Liver (tissue), 3 donors: ENCODE results near the gene PHF20.

ENCODE experiments used
- CTCF ChIP-seq: fragments of 150-350 bp; IDR thresholded peaks from 2 replicates; pipeline ENCODE4 v1.5.1; 2017; ENCODE audit warnings: improper control_type of control experiment, low read depth, low read length; ENCODE audit not compliant: missing input control
- GABPA ChIP-seq, 2 donors: IDR thresholded peaks in 1 of 2; conservative IDR thresholded peaks in 1 of 2; 2 replicates each; pipeline ENCODE4 v1.6.1; 2016; ENCODE audit warnings: antibody characterized with exemption in 2 of 2, mild to moderate bottlenecking in 1 of 2, moderate library complexity in 1 of 2
- MAX ChIP-seq: IDR thresholded peaks from 2 replicates; pipeline ENCODE4 v1.6.1; 2016; ENCODE audit warnings: antibody characterized with exemption
- REST ChIP-seq: IDR thresholded peaks from 2 replicates; pipeline ENCODE4 v1.6.1; 2016; ENCODE audit warnings: antibody characterized with exemption, mild to moderate bottlenecking
- RXRA ChIP-seq, 2 donors: IDR thresholded peaks; 2 replicates each; pipeline ENCODE4 v1.6.1; 2017 to 2018; ENCODE audit warnings: antibody characterized with exemption in 2 of 2, mild to moderate bottlenecking in 1 of 2
- SP1 ChIP-seq: IDR thresholded peaks from 2 replicates; pipeline ENCODE4 v1.6.1; 2018; ENCODE audit warnings: antibody characterized with exemption, mild to moderate bottlenecking
- TAF1 ChIP-seq: conservative IDR thresholded peaks from 2 replicates; pipeline ENCODE4 v1.6.1; 2016; ENCODE audit warnings: antibody characterized with exemption, mild to moderate bottlenecking
- YY1 ChIP-seq: IDR thresholded peaks from 2 replicates; pipeline ENCODE4 v1.6.1; 2016; ENCODE audit warnings: antibody characterized with exemption, mild to moderate bottlenecking
- donor health status: healthy.
- donor health status: healthy.

DNA sequence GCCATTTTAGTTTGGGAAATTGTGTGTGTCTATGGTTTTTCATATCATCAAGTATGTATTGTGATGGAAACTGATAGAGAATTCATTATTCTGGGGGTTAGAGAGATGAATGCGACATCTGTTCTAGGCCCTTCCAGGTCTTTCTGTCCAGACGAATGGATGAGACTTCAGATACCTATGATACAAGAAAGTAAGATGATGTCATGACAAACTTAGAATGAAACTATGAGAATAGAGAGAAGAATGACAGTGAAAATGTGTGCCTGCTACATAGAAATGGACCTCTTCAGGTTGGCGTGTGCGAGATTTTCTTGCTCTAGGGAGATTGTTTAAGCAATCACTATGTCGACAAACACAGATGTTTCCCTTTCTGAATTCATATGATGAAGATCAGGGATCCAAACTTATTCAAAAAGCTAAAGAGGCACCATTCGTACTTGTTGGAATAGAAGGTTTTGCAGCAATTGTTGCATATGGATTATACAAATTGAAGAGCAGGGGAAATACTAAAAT is 106.4 kb downstream of the PHF20 start:
- no peak for TF ChIP-seq CTCF
- TF ChIP-seq REST = no peak
- no peak for TF ChIP-seq TAF1
- TF ChIP-seq RXRA (IDR thresholded peaks at IDR 0.05) = no peak
- no peak for TF ChIP-seq MAX
- no peak for TF ChIP-seq SP1
- TF ChIP-seq GABPA (IDR thresholded peaks at IDR 0.05 in 1 of 2, conservative IDR thresholded peaks at IDR 0.05 in 1 of 2) = no peak
- no peak for TF ChIP-seq YY1
